C4-2B (cell line): ENCODE results near the gene TSR3.
A peak's percentile ranks its signal among the peaks of the same experiment; 100 is the strongest.

Experiments used
- H3K27ac ChIP-seq: fragments of 450-650 bp; 2 replicates; pipeline ENCODE4 v1.5.1; 2017
- CTCF ChIP-seq: fragments of 450-650 bp; conservative IDR thresholded peaks from 2 replicates; pipeline ENCODE4 v1.5.1; 2017; ENCODE audit warnings: mild to moderate bottlenecking
- ZFX ChIP-seq: fragments of 450-650 bp; IDR thresholded peaks from 2 replicates; pipeline ENCODE4 v1.6.1; 2017

The TSR3 gene

GRCh38 chr16:1344499-1344898, 7.2 kb downstream of the TSR3 start:
- TF ChIP-seq ZFX (no peak), CTCF (no peak)

GRCh38 chr16:1343428-1344242, 8.0 kb downstream of the TSR3 start:
- no peak for TF ChIP-seq CTCF
- no peak for TF ChIP-seq ZFX

More at GRCh38 chr16:1344499-1344898, 7.2 kb downstream of the TSR3 start:
- H3K27ac ChIP-seq: no peak overlapping the region

GRCh38 chr16:1342526-1343427, 8.9 kb downstream of the TSR3 start:
- peak overlapping the region; percentile 53 for H3K27ac ChIP-seq
- TF ChIP-seq ZFX (no peak), CTCF (no peak)

More at GRCh38 chr16:1343428-1344242, 8.0 kb downstream of the TSR3 start:
- H3K27ac ChIP-seq: peak overlapping the region; percentile 53

GRCh38 chr16:1341495-1342420, 9.9 kb downstream of the TSR3 start:
- TF ChIP-seq CTCF: no peak
- no peak for TF ChIP-seq ZFX
- H3K27ac ChIP-seq: peak overlapping the region; percentile 19; the same call in 1 of the 2 replicates

GRCh38 chr16:1340730-1341494, 10.8 kb downstream of the TSR3 start:
- no peak for TF ChIP-seq ZFX
- no peak for TF ChIP-seq CTCF
- H3K27ac ChIP-seq: no peak overlapping the region
